ENCODE measurements around the gene BFSP2. TPM values are rescaled to one million over a fixed set of nuclear protein-coding genes. Genes with fewer than 3 reads are reported as not detected.

Gene BFSP2
- total RNA-seq, 4 donors from 2014 or later: not detected

DNA sequence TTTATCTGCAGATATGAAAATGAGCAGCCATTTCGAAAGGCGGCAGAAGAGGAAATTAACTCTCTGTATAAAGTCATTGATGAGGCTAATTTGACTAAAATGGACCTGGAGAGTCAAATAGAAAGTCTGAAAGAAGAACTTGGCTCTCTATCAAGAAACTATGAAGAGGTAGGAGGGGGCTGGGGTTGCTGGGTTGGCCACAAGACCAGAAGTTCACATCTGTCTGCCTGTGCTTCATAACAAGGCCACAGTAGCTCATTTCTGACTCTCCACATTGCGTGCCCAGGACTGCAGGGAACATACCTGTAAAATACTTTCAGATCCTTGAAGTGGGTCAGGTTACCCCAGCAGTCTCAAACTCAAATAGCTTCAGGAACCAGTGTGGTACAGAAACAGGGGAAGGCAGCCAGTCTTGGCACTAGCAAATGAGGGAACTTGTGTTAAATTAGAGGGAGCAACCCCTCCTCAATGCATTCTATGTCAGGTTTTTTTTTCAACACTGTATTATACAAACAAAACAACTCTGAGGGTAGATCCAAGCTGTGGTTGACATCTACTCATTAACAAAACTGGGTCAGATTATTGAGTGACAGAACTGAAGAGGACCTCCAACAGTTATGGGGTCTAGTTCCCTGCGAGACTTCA is 48.7 kb downstream of the BFSP2 start:
- TF ChIP-seq, protein P1, sequence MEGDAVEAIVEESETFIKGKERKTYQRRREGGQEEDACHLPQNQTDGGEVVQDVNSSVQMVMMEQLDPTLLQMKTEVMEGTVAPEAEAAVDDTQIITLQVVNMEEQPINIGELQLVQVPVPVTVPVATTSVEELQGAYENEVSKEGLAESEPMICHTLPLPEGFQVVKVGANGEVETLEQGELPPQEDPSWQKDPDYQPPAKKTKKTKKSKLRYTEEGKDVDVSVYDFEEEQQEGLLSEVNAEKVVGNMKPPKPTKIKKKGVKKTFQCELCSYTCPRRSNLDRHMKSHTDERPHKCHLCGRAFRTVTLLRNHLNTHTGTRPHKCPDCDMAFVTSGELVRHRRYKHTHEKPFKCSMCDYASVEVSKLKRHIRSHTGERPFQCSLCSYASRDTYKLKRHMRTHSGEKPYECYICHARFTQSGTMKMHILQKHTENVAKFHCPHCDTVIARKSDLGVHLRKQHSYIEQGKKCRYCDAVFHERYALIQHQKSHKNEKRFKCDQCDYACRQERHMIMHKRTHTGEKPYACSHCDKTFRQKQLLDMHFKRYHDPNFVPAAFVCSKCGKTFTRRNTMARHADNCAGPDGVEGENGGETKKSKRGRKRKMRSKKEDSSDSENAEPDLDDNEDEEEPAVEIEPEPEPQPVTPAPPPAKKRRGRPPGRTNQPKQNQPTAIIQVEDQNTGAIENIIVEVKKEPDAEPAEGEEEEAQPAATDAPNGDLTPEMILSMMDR (IDR thresholded peaks at IDR 0.05; ENCODE audit: low read depth): no peak

DNA sequence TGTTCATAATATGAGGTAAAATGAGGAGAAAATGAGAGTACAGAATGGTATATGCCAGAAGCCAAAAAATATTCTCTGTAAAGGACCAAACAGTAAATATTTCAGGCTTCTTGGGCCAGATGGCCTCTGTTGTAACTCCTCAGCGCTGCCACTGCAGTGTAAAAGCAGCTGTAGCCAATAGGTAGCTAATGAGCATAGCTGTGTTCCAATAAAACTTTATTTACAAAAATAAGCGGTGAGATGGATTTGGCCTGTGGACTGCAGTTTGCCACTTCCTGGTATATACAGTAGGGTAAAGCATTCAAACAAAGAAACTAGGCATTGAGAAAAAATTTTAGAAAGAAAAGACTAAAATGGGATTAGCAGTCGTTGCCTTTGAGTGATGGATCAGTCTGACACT is 51.5 kb downstream of the BFSP2 start:
- TF ChIP-seq, protein P1 (IDR thresholded peaks at IDR 0.05; ENCODE audit: low read depth): no peak

DNA sequence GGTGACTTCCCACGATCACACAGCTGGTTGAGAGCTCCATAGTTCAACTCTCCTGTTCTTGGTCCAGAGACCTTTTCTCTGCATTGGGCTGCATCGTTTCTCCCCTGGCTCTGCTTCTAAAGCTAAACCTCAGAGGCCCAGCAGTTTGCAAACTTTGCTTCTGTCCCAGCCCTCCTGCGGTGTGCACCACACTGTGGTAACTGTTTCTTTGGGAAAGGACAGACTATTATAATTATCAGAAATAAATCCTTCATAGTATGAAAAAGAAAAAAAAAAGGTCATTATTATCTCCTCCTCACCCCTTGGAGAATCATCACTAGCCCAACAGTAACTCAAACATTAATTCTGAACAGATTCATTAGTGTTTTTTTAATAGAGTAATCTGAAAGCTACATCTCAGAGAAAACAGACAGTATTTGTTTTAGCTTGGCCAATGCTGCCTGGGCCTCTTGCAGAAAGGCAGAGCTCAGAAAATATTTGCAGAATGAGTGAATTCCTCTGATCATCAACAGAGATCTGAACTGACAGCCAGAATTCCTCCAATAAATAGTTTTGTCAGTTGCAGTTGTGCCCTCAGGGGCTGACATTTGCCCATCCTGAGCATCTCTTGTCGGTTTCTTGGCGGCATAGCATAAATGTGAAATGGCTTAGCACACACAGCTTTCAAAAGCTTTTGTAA is 52.9 kb downstream of the BFSP2 start:
- TF ChIP-seq, protein P1 (IDR thresholded peaks at IDR 0.05; ENCODE audit: low read depth): no peak

DNA sequence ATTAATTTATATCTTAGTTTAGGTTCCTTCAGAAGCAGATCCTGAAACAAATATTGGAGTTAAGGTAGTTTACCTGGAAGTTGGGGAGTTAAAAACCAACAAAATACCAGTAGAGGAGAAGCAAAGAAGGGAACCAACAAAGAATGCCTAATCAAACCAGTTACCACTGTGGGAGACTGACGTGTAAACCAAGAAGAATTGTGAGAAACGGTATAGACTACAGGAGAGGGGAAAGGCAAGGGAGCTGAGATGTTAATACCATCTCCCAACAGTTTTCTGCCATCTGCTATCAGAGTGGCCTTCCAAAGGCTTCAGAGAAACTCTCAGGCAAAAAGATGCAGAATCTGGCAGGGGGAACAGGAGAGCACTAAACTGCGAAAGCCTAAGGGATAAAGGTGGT is 53.5 kb downstream of the BFSP2 start:
- TF ChIP-seq, protein P1 (IDR thresholded peaks at IDR 0.05; ENCODE audit: low read depth): no peak

GRCh38 chr3:133455281-133455680 is 55.4 kb downstream of the BFSP2 start:
- TF ChIP-seq, protein P1 (IDR thresholded peaks at IDR 0.05; ENCODE audit: low read depth): no peak

- TF ChIP-seq, protein P1 (IDR thresholded peaks at IDR 0.05; ENCODE audit: low read depth): no peak
Observed at GRCh38 chr3:133455960-133456359, 56.1 kb downstream of the BFSP2 start.

GRCh38 chr3:133457025-133457424 is 57.2 kb downstream of the BFSP2 start:
- TF ChIP-seq, protein P1 (IDR thresholded peaks at IDR 0.05; ENCODE audit: low read depth): no peak

Measured in subcutaneous adipose tissue (tissue), 4 donors.